Measurements from ENCODE around the gene LNP1. TPM values are rescaled to one million over a fixed set of nuclear protein-coding genes. Genes with fewer than 3 reads are reported as not detected.

LNP1 gene
- total RNA-seq, 3 donors from 2014 or later (not counting 1 experiment from before 2014, with no cell fraction given), result 0.39 to 0.85 (median 0.73) TPM

- no peak for TF ChIP-seq CTCF (IDR thresholded peaks at IDR 0.05)
- peaks cover 9% of the 10 kb centered on the region for H3K4me1 ChIP-seq (ENCODE audit: control insufficient read depth, insufficient read depth, low read length)
- no peaks in the 10 kb centered on the region for H3K36me3 ChIP-seq (ENCODE audit: control insufficient read depth, insufficient read depth, low read length)
- Mint-ChIP-seq H3K27ac (no peak overlapping the region), H3K4me1 (peaks cover 4 to 9% of the 10 kb centered on the region in 2 donors), H3K27me3 (ENCODE audit: low read depth in 2 of 2) (no peaks in the 10 kb centered on the region), H3K4me3 (no peak overlapping the region), H3K36me3 (no peaks in the 10 kb centered on the region), H3K9me3 (no peaks in the 10 kb centered on the region)
- H3K4me3 ChIP-seq (ENCODE audit: low read length), result no peak overlapping the region
- no peaks in the 10 kb centered on the region for H3K27me3 ChIP-seq (ENCODE audit: control insufficient read depth, insufficient read depth, low read length)
- no peak overlapping the region for H3K27ac ChIP-seq (ENCODE audit: low read length)
- 100% methylated on average over 1 of the region's 1 CpG for WGBS (ENCODE audit: insufficient coverage)
- ATAC-seq (no peak), DNase-seq (no peak)
- no peaks in the 10 kb centered on the region for H3K9me3 ChIP-seq (ENCODE audit: control insufficient read depth, insufficient read depth, low read length)
- intact Hi-C loops (cut with micrococcal nuclease), result no loop called here
These were observed 87.8 kb downstream of the LNP1 start for GRCh38 chr3:100489118-100489517.

GRCh38 chr3:100492059-100493006, 91.0 kb downstream of the LNP1 start, which contains the start of gene TMEM45A:
Gene TMEM45A, plus strand, starts transcription at chr3:100492619. Its CDS starts 62,593 bp downstream, at chr3:100555212.
- Mint-ChIP-seq H3K9me3 (no peaks in the 10 kb centered on the region), H3K27me3 (ENCODE audit: low read depth in 2 of 2) (peaks cover 5 to 7% of the 10 kb centered on the region in 2 donors), H3K4me1 (peaks cover 4 to 9% of the 10 kb centered on the region in 2 donors), H3K36me3 (no peaks in the 10 kb centered on the region), H3K27ac (peak within 1 kb of the TSS; percentile 30 to 59), H3K4me3 (peak within 1 kb of the TSS; percentile 93)
- no peaks in the 10 kb centered on the region for H3K36me3 ChIP-seq (ENCODE audit: control insufficient read depth, insufficient read depth, low read length)
- H3K4me3 ChIP-seq (ENCODE audit: low read length), result peak within 1 kb of the TSS; percentile 53
- no peaks in the 10 kb centered on the region for H3K27me3 ChIP-seq (ENCODE audit: control insufficient read depth, insufficient read depth, low read length)
- intact Hi-C loops (cut with micrococcal nuclease), result no loop called here
- H3K27ac ChIP-seq (ENCODE audit: low read length), result no peak within 1 kb of the TSS
- no peaks in the 10 kb centered on the region for H3K9me3 ChIP-seq (ENCODE audit: control insufficient read depth, insufficient read depth, low read length)
- TF ChIP-seq CTCF (IDR thresholded peaks at IDR 0.05), result no peak
- WGBS (ENCODE audit: insufficient coverage), result 3% methylated on average over 55 of the region's 56 CpGs
- ATAC-seq (peak; percentile 90 to 99 (median 97)), DNase-seq (peak; percentile 70 to 85)
- H3K4me1 ChIP-seq (ENCODE audit: control insufficient read depth, insufficient read depth, low read length), result peaks cover 9% of the 10 kb centered on the region

GRCh38 chr3:100496711-100497261, 95.4 kb downstream of the LNP1 start:
- H3K27me3 Mint-ChIP-seq (ENCODE audit: low read depth in 2 of 2), result peaks cover 5 to 14% of the 10 kb centered on the region in 2 donors
- Histone ChIP-seq H3K4me1 (ENCODE audit: control insufficient read depth, insufficient read depth, low read length) (peaks cover 9% of the 10 kb centered on the region), H3K36me3 (ENCODE audit: control insufficient read depth, insufficient read depth, low read length) (no peaks in the 10 kb centered on the region), H3K9me3 (ENCODE audit: control insufficient read depth, insufficient read depth, low read length) (no peaks in the 10 kb centered on the region), H3K27me3 (ENCODE audit: control insufficient read depth, insufficient read depth, low read length) (no peaks in the 10 kb centered on the region), H3K4me3 (ENCODE audit: low read length) (no peak overlapping the region), H3K27ac (ENCODE audit: low read length) (no peak overlapping the region)
- DNase-seq, result no peak
- TF ChIP-seq CTCF (IDR thresholded peaks at IDR 0.05), result no peak
- H3K27ac Mint-ChIP-seq, result no peak overlapping the region
- intact Hi-C loops (cut with micrococcal nuclease), result no loop called here
- peaks cover 3 to 9% of the 10 kb centered on the region in 2 donors for H3K4me1 Mint-ChIP-seq
- H3K36me3 Mint-ChIP-seq, result no peaks in the 10 kb centered on the region
- no peaks in the 10 kb centered on the region for H3K9me3 Mint-ChIP-seq
- no peak overlapping the region for H3K4me3 Mint-ChIP-seq
- no peak for ATAC-seq

Measured in natural killer cell (primary cell).